Inflammatory macrophage treated with lipopolysaccharide for 1 hour (primary cell): Measurements from ENCODE around the gene RNF223.
"Not testable (repeated sequence)": the region's sequence is repeated elsewhere in the genome, so short reads cannot be mapped to it uniquely, and the experiment has no call there.

Source experiments
- DNase-seq, 2 donors: peaks; one replicate each; pipeline ENCODE4 v3.0.0-alpha.2; 2020 to 2022

The RNF223 gene

GRCh38 chr1:1085911-1086841 is 12.1 kb upstream of the RNF223 start:
- DNase-seq: no peak

- DNase-seq: no peak
Observed at GRCh38 chr1:1085171-1085841, 11.2 kb upstream of the RNF223 start.

GRCh38 chr1:1084372-1085170 is 10.5 kb upstream of the RNF223 start:
- DNase-seq: no peak

- DNase-seq: no peak
Observed at GRCh38 chr1:1083416-1084371, 9.6 kb upstream of the RNF223 start.

GRCh38 chr1:1082776-1083415 is 8.8 kb upstream of the RNF223 start:
- no peak for DNase-seq

- DNase-seq: no peak
Observed at GRCh38 chr1:1082239-1082775, 8.2 kb upstream of the RNF223 start.

- no peak for DNase-seq
Observed at GRCh38 chr1:1081311-1082238, 7.5 kb upstream of the RNF223 start.

- no peak for DNase-seq
Observed at GRCh38 chr1:1080951-1081310, 6.8 kb upstream of the RNF223 start.

GRCh38 chr1:1080122-1080757 is 6.1 kb upstream of the RNF223 start:
- no peak for DNase-seq

GRCh38 chr1:1079408-1080121 is 5.5 kb upstream of the RNF223 start:
- DNase-seq: peak; percentile 11 to 49

GRCh38 chr1:1077396-1077795 is 3.3 kb upstream of the RNF223 start:
- DNase-seq: not testable (repeated sequence)

- DNase-seq: no peak
Observed at GRCh38 chr1:1075148-1075935, 1.2 kb upstream of the RNF223 start.

- DNase-seq: no peak
Observed at GRCh38 chr1:1074631-1075147, 583 bp upstream of the RNF223 start.

- no peak for DNase-seq
Observed at GRCh38 chr1:1072849-1073742, 1.0 kb downstream of the RNF223 start.

GRCh38 chr1:1072299-1072848 is 1.7 kb downstream of the RNF223 start:
- DNase-seq: no peak

GRCh38 chr1:1071486-1072298 is 2.4 kb downstream of the RNF223 start:
- no peak for DNase-seq
